ENCODE data around the gene TNFRSF4.
A peak's percentile ranks its signal among the peaks of the same experiment; 100 is the strongest.
"Not testable (repeated sequence)": the region's sequence is repeated elsewhere in the genome, so short reads cannot be mapped to it uniquely, and the experiment has no call there.

The TNFRSF4 gene

GRCh38 chr1:1178794-1179331 lies 35.1 kb downstream of the TNFRSF4 start:
- no peak for TF ChIP-seq CTCF (IDR thresholded peaks at IDR 0.05; ENCODE audit: low read depth, low read length)
- DNase-seq = peak; percentile 7
- no peak overlapping the region for H3K4me3 ChIP-seq (ENCODE audit: low read depth, low read length)
- no peaks in the 10 kb centered on the region for H3K36me3 ChIP-seq
- H3K4me1 ChIP-seq = no peaks in the 10 kb centered on the region
- H3K27me3 ChIP-seq = peaks cover 23% of the 10 kb centered on the region
- no peaks in the 10 kb centered on the region for H3K9me3 ChIP-seq

GRCh38 chr1:1177452-1178206 lies 36.3 kb downstream of the TNFRSF4 start:
- no peak for TF ChIP-seq CTCF (IDR thresholded peaks at IDR 0.05; ENCODE audit: low read depth, low read length)
- H3K36me3 ChIP-seq = no peaks in the 10 kb centered on the region
- no peak overlapping the region for H3K4me3 ChIP-seq (ENCODE audit: low read depth, low read length)
- no peaks in the 10 kb centered on the region for H3K9me3 ChIP-seq
- no peaks in the 10 kb centered on the region for H3K4me1 ChIP-seq
- peak; percentile 4 for DNase-seq
- H3K27me3 ChIP-seq = peaks cover 33% of the 10 kb centered on the region

GRCh38 chr1:1176931-1177330 lies 37.0 kb downstream of the TNFRSF4 start:
- Histone ChIP-seq H3K4me1 (no peaks in the 10 kb centered on the region), H3K27me3 (peaks cover 36% of the 10 kb centered on the region), H3K9me3 (no peaks in the 10 kb centered on the region), H3K4me3 (ENCODE audit: low read depth, low read length) (no peak overlapping the region), H3K36me3 (no peaks in the 10 kb centered on the region)
- DNase-seq = no peak
- no peak for TF ChIP-seq CTCF (IDR thresholded peaks at IDR 0.05; ENCODE audit: low read depth, low read length)

GRCh38 chr1:1176063-1176761 lies 37.7 kb downstream of the TNFRSF4 start:
- peak; percentile 8 for DNase-seq
- H3K4me1 ChIP-seq; H3K4me3 ChIP-seq (ENCODE audit: low read depth, low read length); H3K36me3 ChIP-seq; H3K9me3 ChIP-seq: not testable (repeated sequence)
- H3K27me3 ChIP-seq = peaks cover 38% of the 10 kb centered on the region

- Histone ChIP-seq H3K9me3 (no peaks in the 10 kb centered on the region), H3K4me1 (no peaks in the 10 kb centered on the region), H3K27me3 (peaks cover 43% of the 10 kb centered on the region), H3K4me3 (ENCODE audit: low read depth, low read length) (no peak overlapping the region), H3K36me3 (no peaks in the 10 kb centered on the region)
- TF ChIP-seq CTCF (IDR thresholded peaks at IDR 0.05; ENCODE audit: low read depth, low read length) = no peak
- peak; percentile 3 for DNase-seq
These were observed 38.5 kb downstream of the TNFRSF4 start for GRCh38 chr1:1175221-1176062.

- DNase-seq = peak; percentile 36
- Histone ChIP-seq H3K36me3 (no peaks in the 10 kb centered on the region), H3K27me3 (peaks cover 52% of the 10 kb centered on the region), H3K4me1 (no peaks in the 10 kb centered on the region), H3K4me3 (ENCODE audit: low read depth, low read length) (no peak within 1 kb of the TSS), H3K9me3 (no peaks in the 10 kb centered on the region)
- no peak for TF ChIP-seq CTCF (IDR thresholded peaks at IDR 0.05; ENCODE audit: low read depth, low read length)
These were observed 40.0 kb downstream of the TNFRSF4 start, which contains the start of gene TTLL10 for GRCh38 chr1:1173793-1174415. TSS of gene TTLL10 (plus strand) at chr1:1173880. CDS start at chr1:1179216, 5,336 bp downstream.
